IMR-90 (cell line): ENCODE measurements around the gene ABCA12. TPM values are rescaled to one million over a fixed set of nuclear protein-coding genes. Genes with fewer than 3 reads are reported as not detected.

ENCODE experiments used
- ATAC-seq: fragments of 200-7000 bp; cut with Tn5 transposase; 2 replicates; pipeline ENCODE4 v1.9.1; 2020; ENCODE audit warnings: low read depth, mild to moderate bottlenecking, moderate library complexity
- BruUV-seq: library from RNA; stranded (reverse); fragments of 400-500 nt; replicated peaks from 2 replicates; lab custom pipeline; 2021; lab: Mats Ljungman, UMichigan
- CTCF ChIA-PET: fragments of 300-600 bp; formaldehyde crosslinking; extraction: SDS; loops from one replicate; lab custom pipeline; 2021; ENCODE audit warnings: antibody characterized with exemption; lab: Yijun Ruan, JAX
- POLR2A ChIA-PET: fragments of 300-600 bp; sonication (Branson Sonifier 250); formaldehyde crosslinking; loops from one replicate; lab custom pipeline; 2022; ENCODE audit warnings: antibody characterized with exemption; ENCODE audit not compliant: unreplicated experiment; lab: Charles Lee
- DNase-seq: peaks from one replicate; pipeline ENCODE4 v3.0.0; 2013
- H2AFZ ChIP-seq: replicated peaks from 2 replicates; pipeline ENCODE3; 2013; ENCODE audit warnings: low read length, mild to moderate bottlenecking; ENCODE audit not compliant: poor library complexity
- H2AK5ac ChIP-seq: 2 replicates; pipeline ENCODE4 v1.6.1; 2013; ENCODE audit warnings: low read depth, low read length, inconsistent platforms
- H2AK9ac ChIP-seq: replicated peaks from 2 replicates; pipeline ENCODE3; 2013; ENCODE audit warnings: mild to moderate bottlenecking, low read depth, low read length, moderate library complexity; ENCODE audit not compliant: poor library complexity
- H2BK120ac ChIP-seq: 2 replicates; pipeline ENCODE4 v1.6.1; 2013; ENCODE audit warnings: low read depth, low read length, inconsistent platforms
- H2BK15ac ChIP-seq: 3 replicates; pipeline ENCODE4 v1.6.1; 2013; ENCODE audit warnings: low read depth, low read length, inconsistent platforms
- H2BK20ac ChIP-seq: 2 replicates; pipeline ENCODE4 v1.6.1; 2013; ENCODE audit warnings: low read depth, mild to moderate bottlenecking, inconsistent platforms, low read length, moderate library complexity
- H2BK5ac ChIP-seq: 2 replicates; pipeline ENCODE4 v1.6.1; 2013; ENCODE audit warnings: mild to moderate bottlenecking, low read depth, low read length, inconsistent platforms; ENCODE audit not compliant: poor library complexity, severe bottlenecking
- H3K14ac ChIP-seq: replicated peaks from 2 replicates; pipeline ENCODE4 v1.6.1; 2013; ENCODE audit warnings: low read depth, low read length, inconsistent platforms
- H3K18ac ChIP-seq: 2 replicates; pipeline ENCODE4 v1.6.1; 2013; ENCODE audit warnings: low read depth, low read length, control low read depth
- H3K23ac ChIP-seq: 2 replicates; pipeline ENCODE4 v1.6.1; 2013; ENCODE audit warnings: low read depth, low read length, inconsistent platforms
- H3K27ac ChIP-seq: 2 replicates; pipeline ENCODE4 v1.5.1; 2013; ENCODE audit warnings: mild to moderate bottlenecking, control low read depth, low read length; ENCODE audit not compliant: insufficient read depth
- H3K27me3 ChIP-seq: 2 replicates; pipeline ENCODE4 v1.6.1; 2013; ENCODE audit warnings: low read length; ENCODE audit not compliant: control insufficient read depth, insufficient read depth
- H3K36me3 ChIP-seq: 2 replicates; pipeline ENCODE4 v1.6.1; 2013; ENCODE audit warnings: low read length, mixed read lengths; ENCODE audit not compliant: control insufficient read depth, insufficient read depth
- H3K4ac ChIP-seq: 2 replicates; pipeline ENCODE4 v1.6.1; 2013; ENCODE audit warnings: low read depth, low read length, inconsistent platforms
- H3K4me1 ChIP-seq: 2 replicates; pipeline ENCODE4 v1.6.1; 2013; ENCODE audit warnings: low read length, mixed read lengths; ENCODE audit not compliant: control insufficient read depth, insufficient read depth
- H3K4me2 ChIP-seq: 2 replicates; pipeline ENCODE4 v1.6.1; 2013; ENCODE audit warnings: low read depth, mild to moderate bottlenecking, control low read depth, low read length, moderate library complexity
- H3K4me3 ChIP-seq: 2 replicates; pipeline ENCODE4 v1.5.1; 2013; ENCODE audit warnings: low read depth, mild to moderate bottlenecking, control low read depth, low read length, moderate library complexity; ENCODE audit not compliant: insufficient read depth
- H3K56ac ChIP-seq: 2 replicates; pipeline ENCODE4 v1.6.1; 2013; ENCODE audit warnings: low read length, inconsistent platforms; ENCODE audit not compliant: insufficient read depth; ENCODE audit errors: extremely low read depth
- H3K79me1 ChIP-seq, 2 experiments: 2 replicates each; pipeline ENCODE4 v1.6.1; 2013; ENCODE audit warnings: low read length in 2 of 2, inconsistent platforms in 1 of 2, low read depth in 1 of 2
- H3K9ac ChIP-seq: 2 replicates; pipeline ENCODE4 v1.6.1; 2013; ENCODE audit warnings: low read depth, low read length, control low read depth
- H3K9me1 ChIP-seq: 2 replicates; pipeline ENCODE4 v1.6.1; 2013; ENCODE audit warnings: low read length, inconsistent platforms; ENCODE audit not compliant: insufficient read depth
- H3K9me3 ChIP-seq: 2 replicates; pipeline ENCODE4 v1.6.1; 2013; ENCODE audit warnings: low read length; ENCODE audit not compliant: control insufficient read depth, insufficient read depth
- H4K20me1 ChIP-seq: 2 replicates; pipeline ENCODE4 v1.6.1; 2013; ENCODE audit warnings: low read length, inconsistent platforms; ENCODE audit not compliant: insufficient read depth
- H4K5ac ChIP-seq: 2 replicates; pipeline ENCODE4 v1.6.1; 2013; ENCODE audit warnings: mild to moderate bottlenecking, low read depth, low read length, control low read depth
- H4K8ac ChIP-seq, 2 experiments: 2 replicates each; pipeline ENCODE4 v1.6.1; 2013; ENCODE audit warnings: low read depth in 2 of 2, low read length in 2 of 2, control low read depth in 1 of 2, inconsistent platforms in 1 of 2
- H4K91ac ChIP-seq: 2 replicates; pipeline ENCODE4 v1.6.1; 2013; ENCODE audit warnings: low read depth, low read length, inconsistent platforms; ENCODE audit not compliant: insufficient read depth
- BHLHE40 ChIP-seq: fragments of 150-350 bp; IDR thresholded peaks from 2 replicates; pipeline ENCODE4 v1.6.1; 2016; ENCODE audit warnings: mild to moderate bottlenecking, low read depth, low read length
- CEBPB ChIP-seq: IDR thresholded peaks from 2 replicates; pipeline ENCODE4 v1.6.1; 2012; ENCODE audit warnings: low read depth, low read length, improper control_type of control experiment
- CHD1 ChIP-seq: IDR thresholded peaks from 2 replicates; pipeline ENCODE4 v1.6.1; 2012; ENCODE audit warnings: low read depth, low read length, improper control_type of control experiment
- CTCF ChIP-seq: conservative IDR thresholded peaks from 2 replicates; pipeline ENCODE4 v1.5.1; 2012; ENCODE audit warnings: mild to moderate bottlenecking, low read depth, low read length, improper control_type of control experiment
- ELK1 ChIP-seq: fragments of 150-350 bp; IDR thresholded peaks from 2 replicates; pipeline ENCODE4 v1.6.1; 2016; ENCODE audit warnings: low read depth, mild to moderate bottlenecking, low read length, moderate library complexity, borderline replicate concordance
- FOS ChIP-seq: fragments of 150-350 bp; IDR thresholded peaks from 2 replicates; pipeline ENCODE4 v1.6.1; 2016; ENCODE audit warnings: low read depth, low read length
- MAFK ChIP-seq: IDR thresholded peaks from 2 replicates; pipeline ENCODE4 v1.6.1; 2012; ENCODE audit warnings: low read depth, low read length, improper control_type of control experiment
- MAZ ChIP-seq: IDR thresholded peaks from 2 replicates; pipeline ENCODE4 v1.6.1; 2012; ENCODE audit warnings: low read depth, mild to moderate bottlenecking, low read length, improper control_type of control experiment, moderate library complexity, borderline replicate concordance
- MXI1 ChIP-seq: IDR thresholded peaks from 2 replicates; pipeline ENCODE4 v1.6.1; 2012; ENCODE audit warnings: low read depth, mild to moderate bottlenecking, low read length, moderate library complexity, borderline replicate concordance
- NFE2L2 ChIP-seq: fragments of 150-350 bp; IDR thresholded peaks from 2 replicates; pipeline ENCODE4 v1.6.1; 2016; ENCODE audit warnings: low read depth, mild to moderate bottlenecking, low read length
- POLR2A ChIP-seq: IDR thresholded peaks from 2 replicates; pipeline ENCODE4 v1.6.1; 2012; ENCODE audit warnings: mild to moderate bottlenecking, low read depth, low read length
- RAD21 ChIP-seq: IDR thresholded peaks from 2 replicates; pipeline ENCODE4 v1.6.1; 2012; ENCODE audit warnings: low read length, improper control_type of control experiment
- RCOR1 ChIP-seq: IDR thresholded peaks from 2 replicates; pipeline ENCODE4 v1.6.1; 2012; ENCODE audit warnings: mild to moderate bottlenecking, low read length, improper control_type of control experiment; ENCODE audit not compliant: insufficient replicate concordance
- RFX5 ChIP-seq: IDR thresholded peaks from 2 replicates; pipeline ENCODE4 v1.8.0; 2012; ENCODE audit warnings: low read depth, mild to moderate bottlenecking, low read length, moderate library complexity
- SMC3 ChIP-seq: fragments of 150-350 bp; IDR thresholded peaks from 2 replicates; pipeline ENCODE4 v1.6.1; 2016; ENCODE audit warnings: low read depth, mild to moderate bottlenecking, antibody characterized with exemption, low read length, moderate library complexity
- USF2 ChIP-seq: fragments of 150-350 bp; IDR thresholded peaks from 2 replicates; pipeline ENCODE4 v1.6.1; 2017; ENCODE audit warnings: mild to moderate bottlenecking, antibody characterized with exemption, low read length, low read depth
- WGBS, 2 experiments: methylation state at CpG; one replicate each; pipeline versions ENCODE4 v1.1.5 to v1.1.7; 2013; ENCODE audit warnings: missing lambda C conversion rate in 2 of 2; ENCODE audit not compliant: insufficient read length in 1 of 2; ENCODE audit errors: extremely low coverage in 2 of 2; 5-methylcytosine and 5-hydroxymethylcytosine counted together
- dilution Hi-C: fragments of 300-500 bp; cut with HindIII; formaldehyde crosslinking; loops from one replicate; pipeline ENCODE4 v1.14.3; 2018; ENCODE audit warnings: low sequenced_read_pairs; ENCODE audit not compliant: unreplicated experiment
- in situ Hi-C: fragments of 300-500 bp; cut with MboI; formaldehyde crosslinking; loops from 3 replicates; pipeline ENCODE4 v1.14.3; 2019; ENCODE audit warnings: low sequenced_read_pairs, inconsistent platforms, mixed read lengths
- intact Hi-C: fragments of 100-400 bp; cut with micrococcal nuclease; formaldehyde crosslinking; loops from 2 replicates; pipeline ENCODE4 v1.10.0; 2022
- polyA plus RNA-seq, 3 experiments: library from polyadenylated mRNA; depleted of rRNA; stranded (reverse); fragments of >200 nt; gene quantifications; 2 replicates each; pipeline ENCODE4 v1.2.3, GENCODE V29; 2012; ENCODE audit warnings: low replicate concordance in 1 of 3
- total RNA-seq: library from RNA; depleted of rRNA; stranded (reverse); fragments of >200 nt; gene quantifications from 2 replicates; pipeline ENCODE4 v1.2.3, GENCODE V29; 2012

The ABCA12 gene
- total and polyA plus RNA-seq, 2 of the 4 experiments (the other 2 are of a cell fraction): under 0.01 TPM; not detected in 1

- Histone ChIP-seq H2AK5ac (no peak overlapping the region), H2AFZ (no peak overlapping the region), H2BK5ac (no peak overlapping the region), H3K9me1 (no peaks in the 10 kb centered on the region), H4K5ac (no peak overlapping the region), H3K23ac (no peak overlapping the region), H3K9me3 (no peaks in the 10 kb centered on the region), H2BK20ac (no peak overlapping the region), H3K9ac (no peak overlapping the region), H3K56ac (no peak overlapping the region), H3K27ac (no peak overlapping the region), H2BK120ac (no peak overlapping the region), H3K4me2 (no peak overlapping the region), H2AK9ac (no peak overlapping the region), H3K27me3 (no peaks in the 10 kb centered on the region), H3K36me3 (no peaks in the 10 kb centered on the region), H3K79me1 (no peaks in the 10 kb centered on the region), H4K91ac (no peak overlapping the region), H3K18ac (no peak overlapping the region), H3K4me1 (no peaks in the 10 kb centered on the region), H4K20me1 (no peaks in the 10 kb centered on the region), H2BK15ac (no peak overlapping the region), H3K4me3 (no peak overlapping the region), H3K14ac (no peak overlapping the region), H4K8ac (no peak overlapping the region), H3K4ac (no peak overlapping the region)
- ChIA-PET POLR2A (no interaction called here), CTCF (no interaction called here)
- intact Hi-C loops (no loop called here), in situ Hi-C loops (no loop called here), dilution Hi-C loops (no loop called here)
- ATAC-seq (no peak), DNase-seq (no peak)
- TF ChIP-seq POLR2A (no peak), FOS (no peak), RFX5 (no peak), MAFK (no peak), CTCF (no peak), CHD1 (no peak), BHLHE40 (no peak), CEBPB (no peak), SMC3 (no peak), MAZ (no peak), USF2 (no peak), NFE2L2 (no peak), RAD21 (no peak), RCOR1 (no peak), ELK1 (no peak), MXI1 (no peak)
- BruUV-seq: no TSS peak
- no CpG with 5 or more reads among the region's 2 CpGs for WGBS, 2 experiments
Observed at GRCh38 chr2:215032153-215032552, 106.3 kb downstream of the ABCA12 start.
